HEK293T (cell line): Measurements from ENCODE around the gene PRKAG2.

Experiments used
- CTCF ChIA-PET: fragments of 350-600 bp; formaldehyde crosslinking; extraction: SDS; loops from one replicate; lab custom pipeline; 2021; ENCODE audit warnings: antibody characterized with exemption, inconsistent platforms; lab: Yijun Ruan, JAX
- POLR2A ChIA-PET: fragments of 350-600 bp; formaldehyde crosslinking; extraction: SDS; loops from one replicate; lab custom pipeline; 2020; ENCODE audit warnings: antibody characterized with exemption, inconsistent platforms; lab: Yijun Ruan, JAX
- DNase-seq: peaks from one replicate; pipeline ENCODE4 v3.0.0; 2012; ENCODE audit warnings: mixed read lengths; ENCODE audit errors: extremely low spot score
- ARNT ChIP-seq: fragments of 450-650 bp; IDR thresholded peaks from 2 replicates; pipeline ENCODE4 v1.6.1; 2017; ENCODE audit warnings: mild to moderate bottlenecking
- BHLHE40 ChIP-seq: fragments of 450-650 bp; IDR thresholded peaks from 2 replicates; pipeline ENCODE4 v1.6.1; 2016; ENCODE audit warnings: mild to moderate bottlenecking, moderate library complexity, borderline replicate concordance
- CTBP1 ChIP-seq: fragments of 450-650 bp; IDR thresholded peaks from 2 replicates; pipeline ENCODE4 v1.6.1; 2016; ENCODE audit warnings: borderline replicate concordance
- ELF4 ChIP-seq: fragments of 450-650 bp; IDR thresholded peaks from 2 replicates; pipeline ENCODE4 v1.6.1; 2017; ENCODE audit warnings: antibody characterized with exemption
- FOXA1 ChIP-seq: fragments of 450-650 bp; IDR thresholded peaks from 2 replicates; pipeline ENCODE4 v1.6.1; 2016; ENCODE audit warnings: mild to moderate bottlenecking
- FOXK2 ChIP-seq: fragments of 450-650 bp; IDR thresholded peaks from 2 replicates; pipeline ENCODE4 v1.6.1; 2016; ENCODE audit warnings: mild to moderate bottlenecking
- FOXM1 ChIP-seq: fragments of 450-650 bp; IDR thresholded peaks from 2 replicates; pipeline ENCODE4 v1.6.1; 2017; ENCODE audit warnings: mild to moderate bottlenecking, borderline replicate concordance
- HDGF ChIP-seq: fragments of 450-650 bp; IDR thresholded peaks from 2 replicates; pipeline ENCODE4 v1.6.1; 2017; ENCODE audit warnings: antibody characterized with exemption, borderline replicate concordance
- L3MBTL2 ChIP-seq: fragments of 450-650 bp; conservative IDR thresholded peaks from 2 replicates; pipeline ENCODE4 v1.6.1; 2016; ENCODE audit warnings: mild to moderate bottlenecking
- LEF1 ChIP-seq: fragments of 450-650 bp; IDR thresholded peaks from 2 replicates; pipeline ENCODE4 v1.6.1; 2017; ENCODE audit warnings: mild to moderate bottlenecking, borderline replicate concordance
- NFRKB ChIP-seq: fragments of 450-650 bp; IDR thresholded peaks from 2 replicates; pipeline ENCODE4 v1.6.1; 2016; ENCODE audit warnings: mild to moderate bottlenecking, moderate library complexity
- SP1 ChIP-seq: fragments of 450-650 bp; IDR thresholded peaks from 2 replicates; pipeline ENCODE4 v1.6.1; 2017
- SUZ12 ChIP-seq: fragments of 450-650 bp; IDR thresholded peaks from 2 replicates; pipeline ENCODE4 v1.6.1; 2016; ENCODE audit warnings: mild to moderate bottlenecking
- TARDBP ChIP-seq: fragments of 450-650 bp; IDR thresholded peaks from 2 replicates; pipeline ENCODE4 v1.6.1; 2016
- ZNF384 ChIP-seq: fragments of 450-650 bp; IDR thresholded peaks from 2 replicates; pipeline ENCODE4 v1.6.1; 2016
- TF ChIP-seq, protein P1 (sequence below): fragments of 450-650 bp; IDR thresholded peaks from 2 replicates; pipeline ENCODE4 v1.6.1; 2016

Gene PRKAG2

DNA sequence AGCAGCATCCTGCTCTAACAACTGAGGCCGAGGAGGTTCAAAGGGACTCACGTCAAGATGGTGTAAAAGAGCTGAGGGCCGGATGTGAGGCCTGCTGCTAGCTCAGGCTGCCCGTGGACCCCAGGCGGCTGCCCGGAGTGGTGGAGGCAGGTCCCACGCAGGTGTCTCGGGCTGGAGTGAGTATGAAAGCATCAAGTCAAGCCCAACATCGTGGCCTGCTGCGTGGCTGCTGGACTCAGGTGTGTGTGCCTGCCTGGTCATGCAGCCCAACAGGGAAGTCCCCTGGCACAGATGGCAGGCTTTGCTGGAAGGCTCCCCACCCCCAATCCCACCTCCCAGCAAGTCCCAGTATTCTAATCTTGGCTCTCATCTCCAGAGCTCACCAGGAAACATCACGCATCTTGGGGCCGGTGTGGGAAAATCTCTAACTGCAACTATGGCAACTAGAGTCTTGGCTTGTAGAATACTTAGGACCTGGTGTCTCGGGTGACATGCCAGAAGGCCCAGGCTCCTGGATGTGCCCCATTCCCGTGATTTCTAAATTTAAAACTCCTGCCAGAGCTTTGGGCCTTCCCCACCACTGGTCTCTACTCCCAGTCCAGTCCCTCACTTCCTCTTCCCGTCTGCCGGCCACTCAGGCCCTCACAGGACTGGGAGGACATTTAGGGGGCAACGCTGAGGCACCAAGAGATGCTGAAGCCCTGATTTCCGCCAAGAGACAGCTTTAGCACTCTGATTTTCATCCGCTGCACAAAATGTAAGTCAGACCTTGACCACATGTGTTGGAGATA is 85.9 kb downstream of the PRKAG2 start:
- POLR2A ChIA-PET: no interaction called here
- CTCF ChIA-PET: interaction anchor here (2.2 kb wide), 1 partner anchor 8 kb away, joined by 20 read pairs; no protein-coding TSS in a partner anchor

DNA sequence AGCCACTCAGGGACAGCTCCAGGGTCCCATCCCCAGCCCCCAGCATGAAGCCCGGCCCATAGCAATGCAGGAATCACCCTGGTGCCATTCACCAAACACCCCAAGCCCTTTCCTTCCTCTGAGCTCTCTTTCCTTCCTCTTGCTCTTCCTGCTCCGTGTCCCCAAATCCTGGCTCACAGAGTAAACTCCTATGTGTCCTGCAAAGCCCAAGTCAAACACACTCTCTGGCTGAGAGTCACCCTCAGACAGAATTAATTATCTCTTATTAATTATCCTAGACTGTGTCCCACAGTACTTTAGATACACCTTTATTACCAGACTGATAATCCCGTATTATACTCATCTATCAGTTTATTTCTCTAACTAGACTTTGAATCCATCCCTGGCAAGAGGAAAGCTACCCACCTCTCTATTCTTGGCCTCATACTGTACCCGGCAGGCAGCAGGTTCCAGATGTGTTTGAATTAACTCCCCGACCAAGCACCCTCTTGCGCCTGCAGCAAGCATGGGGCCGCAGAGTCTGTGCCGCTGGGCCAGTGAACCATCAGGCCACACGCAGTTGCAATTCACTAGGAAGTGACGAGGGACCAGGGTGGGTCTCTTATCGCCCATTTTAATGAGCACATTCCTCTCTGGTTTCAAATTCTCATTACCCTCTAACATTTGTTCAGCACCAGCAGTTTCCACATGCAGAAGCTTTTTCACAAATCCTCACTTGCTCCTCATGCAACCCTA is 86.7 kb downstream of the PRKAG2 start:
- no peak for DNase-seq
- ChIA-PET CTCF (no interaction called here), POLR2A (no interaction called here)
- TF ChIP-seq ZNF384 (no peak), NFRKB (no peak), FOXM1 (no peak), HDGF (no peak), BHLHE40 (no peak), SUZ12 (no peak), ELF4 (no peak), L3MBTL2 (no peak), FOXA1 (no peak), LEF1 (no peak), ARNT (no peak), TARDBP (no peak), CTBP1 (no peak), FOXK2 (no peak), SP1 (no peak)
- TF ChIP-seq, protein P1, sequence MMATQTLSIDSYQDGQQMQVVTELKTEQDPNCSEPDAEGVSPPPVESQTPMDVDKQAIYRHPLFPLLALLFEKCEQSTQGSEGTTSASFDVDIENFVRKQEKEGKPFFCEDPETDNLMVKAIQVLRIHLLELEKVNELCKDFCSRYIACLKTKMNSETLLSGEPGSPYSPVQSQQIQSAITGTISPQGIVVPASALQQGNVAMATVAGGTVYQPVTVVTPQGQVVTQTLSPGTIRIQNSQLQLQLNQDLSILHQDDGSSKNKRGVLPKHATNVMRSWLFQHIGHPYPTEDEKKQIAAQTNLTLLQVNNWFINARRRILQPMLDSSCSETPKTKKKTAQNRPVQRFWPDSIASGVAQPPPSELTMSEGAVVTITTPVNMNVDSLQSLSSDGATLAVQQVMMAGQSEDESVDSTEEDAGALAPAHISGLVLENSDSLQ: no peak

More for the DNA sequence above, 85.9 kb downstream of the PRKAG2 start:
- TF ChIP-seq TARDBP (no peak), ARNT (no peak), FOXK2 (no peak), LEF1 (no peak), FOXM1 (no peak), ELF4 (no peak), ZNF384 (no peak), L3MBTL2 (no peak), CTBP1 (no peak)
- no peak for DNase-seq

DNA sequence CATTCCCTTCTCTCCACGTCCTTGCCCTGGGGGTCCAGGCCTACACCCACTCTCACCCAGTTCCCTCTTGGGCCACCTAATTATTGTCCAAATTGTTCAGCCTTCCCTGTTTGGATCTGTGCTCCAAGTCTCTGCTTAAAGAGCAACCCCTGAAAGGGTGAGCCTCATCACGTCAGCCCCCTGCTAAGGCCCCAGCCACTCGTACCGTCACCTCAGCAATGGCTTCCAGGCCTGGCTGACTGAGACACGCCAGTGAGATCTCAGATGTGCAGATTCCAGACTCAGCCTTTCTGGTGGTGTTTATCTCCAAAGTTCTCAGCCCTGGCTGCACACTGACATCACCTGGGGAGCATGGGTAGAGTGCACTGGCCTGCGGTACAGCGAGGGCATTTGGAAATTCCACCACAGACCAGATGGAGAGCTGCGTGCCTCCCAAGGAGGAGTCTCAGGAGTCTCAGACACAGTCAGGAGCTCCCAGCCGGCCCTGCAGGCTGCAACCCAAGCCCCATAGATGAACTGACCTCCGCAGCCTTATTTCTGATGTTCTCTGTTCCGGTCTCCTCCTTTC is 87.5 kb downstream of the PRKAG2 start:
- TF ChIP-seq SUZ12 (no peak), LEF1 (no peak), CTBP1 (no peak), TARDBP (no peak), ELF4 (no peak), BHLHE40 (no peak), FOXK2 (no peak)
- DNase-seq: no peak
- POLR2A ChIA-PET: no interaction called here
- CTCF ChIA-PET: no interaction called here

DNA sequence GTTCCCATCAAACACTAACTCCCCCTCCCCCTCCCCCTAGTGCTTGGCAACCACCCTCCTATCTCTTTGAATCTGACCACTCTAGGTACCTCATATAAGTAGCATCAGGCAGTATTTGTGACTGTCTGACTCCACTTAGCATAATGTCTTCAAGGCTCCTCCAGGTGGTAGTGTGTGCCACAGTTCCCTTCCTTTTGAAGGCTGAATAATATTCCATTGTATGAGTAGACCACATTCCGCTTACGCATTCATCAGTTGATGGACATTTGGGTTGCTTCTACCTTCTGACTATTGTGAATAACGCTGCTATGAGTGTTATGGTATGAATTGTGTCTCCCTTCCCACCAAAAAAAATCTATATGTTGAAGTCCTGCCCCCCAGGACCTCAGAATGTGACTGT is 89.6 kb downstream of the PRKAG2 start:
- DNase-seq: no peak
- TF ChIP-seq ARNT (no peak), L3MBTL2 (no peak), NFRKB (no peak), ELF4 (no peak), HDGF (no peak), TARDBP (no peak), ZNF384 (no peak), FOXM1 (no peak), FOXA1 (no peak), LEF1 (no peak), SP1 (no peak), CTBP1 (no peak), BHLHE40 (no peak), FOXK2 (no peak), SUZ12 (no peak)
- TF ChIP-seq, protein P1: no peak
- ChIA-PET CTCF (no interaction called here), POLR2A (no interaction called here)

DNA sequence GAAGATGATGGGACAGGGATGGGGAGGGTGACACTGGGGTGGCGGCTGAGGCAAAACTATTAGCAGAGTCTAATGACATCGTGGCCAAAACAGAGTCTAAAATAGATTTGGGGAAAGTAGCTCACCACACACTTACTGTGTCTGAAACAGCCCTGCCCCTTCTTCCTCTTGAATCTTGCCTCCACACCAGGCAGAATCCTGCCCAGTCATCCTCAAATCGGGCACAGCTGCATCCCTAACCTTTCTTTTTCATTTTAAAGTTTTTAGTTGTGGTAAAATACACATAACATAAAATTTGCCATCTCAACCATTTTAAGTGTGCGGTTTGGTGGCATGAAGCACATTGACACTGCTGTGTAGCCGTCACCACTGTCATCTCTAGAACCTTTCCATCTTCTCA is 90.0 kb downstream of the PRKAG2 start:
- POLR2A ChIA-PET: no interaction called here
- DNase-seq: no peak
- TF ChIP-seq SUZ12 (no peak), FOXK2 (no peak), ARNT (no peak), CTBP1 (no peak), L3MBTL2 (no peak), FOXM1 (no peak), SP1 (no peak), HDGF (no peak), NFRKB (no peak), ZNF384 (no peak), FOXA1 (no peak)
- CTCF ChIA-PET: no interaction called here

DNA sequence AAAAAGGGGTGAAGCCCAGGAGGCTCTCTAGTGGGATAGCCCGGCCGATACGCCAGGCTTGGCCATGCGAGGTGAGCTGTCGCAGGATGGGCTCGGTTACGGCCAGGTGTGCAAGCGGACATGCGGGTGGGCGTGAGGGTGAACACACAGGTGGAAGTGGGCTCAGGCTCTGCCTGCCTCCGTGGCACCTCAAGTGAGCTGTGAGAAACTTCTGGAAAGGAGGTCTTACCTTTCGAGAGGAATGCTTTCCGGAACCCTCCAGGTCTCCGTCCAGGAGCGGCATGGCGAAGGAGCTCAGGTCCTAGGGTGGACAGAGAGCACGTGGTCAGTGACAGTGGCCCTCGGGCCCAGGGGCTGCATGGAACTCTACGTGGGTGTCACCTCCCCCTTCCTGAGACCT is 90.7 kb downstream of the PRKAG2 start:
- DNase-seq: no peak
- POLR2A ChIA-PET: no interaction called here

More for the DNA sequence above, 90.7 kb downstream of the PRKAG2 start:
- no peak for TF ChIP-seq TARDBP
- no peak for TF ChIP-seq ARNT
- TF ChIP-seq NFRKB: no peak
- no peak for TF ChIP-seq L3MBTL2
- no peak for TF ChIP-seq ZNF384
- no peak for TF ChIP-seq ELF4
- TF ChIP-seq, protein P1: no peak
- CTCF ChIA-PET: no interaction called here
